Medulla oblongata (tissue), 1 donor: ENCODE data around the gene OCSTAMP.

Experiments
- DNase-seq: peaks from one replicate; pipeline ENCODE4 v3.0.0-alpha.2; 2015; ENCODE audit errors: extremely low spot score

Gene OCSTAMP

DNA sequence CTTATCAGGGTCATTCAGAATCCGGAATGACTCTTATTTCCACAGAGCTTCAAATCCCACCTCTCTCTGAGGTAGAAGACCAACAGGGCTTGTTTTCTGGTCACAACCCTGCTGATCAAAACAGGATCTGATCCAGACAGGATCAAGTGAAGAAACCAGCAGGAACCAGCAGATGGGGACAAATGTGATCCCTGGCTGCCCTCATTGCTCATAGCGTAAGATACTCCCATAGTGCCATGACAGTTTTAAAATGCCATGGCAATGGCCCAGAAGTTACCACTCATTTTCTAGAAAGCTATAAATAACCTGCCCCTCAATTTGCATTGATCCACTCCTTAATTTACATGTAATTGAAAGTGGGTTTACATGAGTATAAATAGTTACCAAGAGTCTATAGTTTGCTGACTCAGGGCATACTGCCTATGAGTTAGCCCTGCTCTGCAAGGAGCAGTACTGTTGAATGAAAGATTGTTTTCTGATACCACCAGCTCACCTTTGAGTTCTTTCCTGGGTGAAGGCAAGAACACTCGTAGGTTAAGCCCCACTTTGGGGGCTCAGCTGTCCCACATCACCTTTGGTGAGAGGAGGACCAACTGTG lies 30.9 kb downstream of the OCSTAMP start:
- DNase-seq, result no peak

DNA sequence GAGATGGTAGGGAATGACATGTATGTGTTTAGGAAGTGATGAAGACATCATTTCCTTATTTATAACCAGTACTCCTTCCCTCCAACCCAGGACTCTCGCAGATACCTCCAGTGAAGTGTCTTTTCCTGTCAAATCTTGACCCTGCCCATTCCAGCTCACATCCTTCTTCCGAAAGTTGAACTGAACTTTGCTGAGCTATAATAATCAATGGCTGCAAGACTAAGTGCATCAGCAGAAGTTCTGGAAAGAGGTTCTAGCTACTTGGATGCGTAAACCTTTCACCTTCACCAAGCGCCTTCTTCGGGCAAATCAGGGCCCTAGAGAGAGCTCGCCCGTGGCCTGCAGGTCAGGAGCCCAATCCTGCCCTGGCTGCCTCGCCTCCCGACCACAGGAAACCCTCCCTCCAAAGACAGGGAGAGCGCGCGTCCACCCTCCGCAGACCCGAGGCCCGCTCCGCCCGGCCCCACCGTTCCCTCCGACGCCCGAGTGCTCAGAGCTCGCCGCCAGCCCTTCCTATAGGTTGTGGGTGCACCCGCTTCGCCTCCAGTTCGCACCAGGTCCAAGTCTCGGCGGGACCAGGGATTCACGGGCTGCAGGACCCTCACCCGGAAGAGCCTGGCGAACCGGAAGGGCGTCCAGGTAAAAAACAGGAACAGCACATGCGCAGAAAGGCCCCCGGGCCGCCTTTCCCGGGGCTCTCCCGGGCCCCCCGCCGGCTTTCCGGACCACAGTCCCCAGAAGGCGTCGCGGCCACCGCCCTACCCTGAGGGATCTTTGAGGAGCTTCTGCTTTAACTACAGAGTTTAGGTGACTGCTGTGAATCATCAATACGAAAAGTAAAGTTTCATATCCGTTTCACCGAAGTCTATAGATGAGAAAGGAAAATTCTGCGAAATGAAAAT lies 37.3 kb downstream of the OCSTAMP start, which contains the start of gene ZNF334:
TSS of gene ZNF334 (minus strand) at position 617 of the 902 bp plus-strand sequence. CDS start 1,457 bp downstream, outside the sequence.
- peak; percentile 69 for DNase-seq

DNA sequence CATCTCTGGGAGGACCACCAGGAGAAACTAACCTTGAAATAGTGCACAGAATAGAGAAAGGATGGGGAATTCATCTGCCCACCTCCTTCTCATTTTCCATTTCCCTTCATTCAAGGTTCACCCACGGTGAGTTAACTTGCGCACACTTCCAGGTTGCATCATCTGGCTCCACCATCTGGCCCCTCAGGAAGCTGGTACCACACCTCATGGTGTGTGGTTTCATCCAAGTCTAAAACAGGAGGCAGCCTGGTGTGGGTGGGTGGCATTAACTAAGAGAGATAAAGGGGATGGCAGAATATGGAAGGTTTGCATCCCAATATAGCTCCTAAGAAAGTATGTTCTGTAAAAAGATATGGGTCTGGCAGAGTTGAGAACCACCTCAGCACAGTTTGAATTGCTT lies 40.9 kb downstream of the OCSTAMP start:
- no peak for DNase-seq

DNA sequence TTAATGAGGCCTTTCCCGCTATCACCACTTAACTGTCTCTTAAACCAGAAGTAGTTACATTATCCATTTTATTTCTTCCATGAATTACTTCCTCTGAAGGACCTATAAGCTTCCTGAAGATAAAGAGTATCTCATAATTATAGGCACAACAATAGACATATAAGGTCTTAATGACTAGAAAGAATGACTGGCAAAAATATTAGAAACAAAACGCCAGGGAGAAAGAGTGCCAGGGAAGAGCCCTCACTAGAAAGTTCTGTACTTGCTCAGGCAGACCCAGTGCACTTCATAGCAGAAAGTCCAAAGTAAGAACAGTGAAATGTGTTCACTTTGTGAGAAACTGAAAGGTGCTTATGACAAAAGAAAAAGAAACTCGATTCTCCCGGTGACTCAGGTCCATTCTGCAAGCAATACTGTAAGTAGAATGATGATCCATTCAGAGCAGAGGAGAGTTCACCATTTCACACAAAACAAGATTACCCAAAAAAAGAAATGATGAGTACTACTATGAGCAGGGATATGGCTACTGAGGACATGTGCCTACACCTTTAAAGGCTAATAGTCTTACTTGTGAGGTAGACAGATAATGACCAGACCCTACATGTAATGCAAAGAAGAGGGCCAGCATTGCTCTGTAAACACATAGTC lies 42.6 kb downstream of the OCSTAMP start:
- DNase-seq, result no peak

DNA sequence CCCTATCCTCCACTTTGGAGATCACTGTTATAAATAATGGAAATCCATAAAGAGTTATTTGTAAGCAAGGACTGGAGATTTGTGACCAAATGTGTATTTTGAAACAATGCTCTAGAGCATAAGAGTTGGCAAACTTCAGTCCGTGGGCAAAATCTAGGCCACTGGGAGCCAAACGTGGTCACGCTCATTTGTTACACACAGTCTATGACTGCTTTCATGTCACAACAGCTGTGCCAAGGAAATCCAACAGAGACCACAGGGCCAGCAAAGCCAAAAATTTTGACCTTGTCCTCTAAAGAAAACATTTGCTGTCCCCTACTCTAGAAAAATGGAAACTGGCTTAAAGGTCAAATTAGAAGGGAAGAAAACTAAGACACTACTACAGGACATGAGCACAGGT lies 44.9 kb downstream of the OCSTAMP start:
- DNase-seq, result no peak

DNA sequence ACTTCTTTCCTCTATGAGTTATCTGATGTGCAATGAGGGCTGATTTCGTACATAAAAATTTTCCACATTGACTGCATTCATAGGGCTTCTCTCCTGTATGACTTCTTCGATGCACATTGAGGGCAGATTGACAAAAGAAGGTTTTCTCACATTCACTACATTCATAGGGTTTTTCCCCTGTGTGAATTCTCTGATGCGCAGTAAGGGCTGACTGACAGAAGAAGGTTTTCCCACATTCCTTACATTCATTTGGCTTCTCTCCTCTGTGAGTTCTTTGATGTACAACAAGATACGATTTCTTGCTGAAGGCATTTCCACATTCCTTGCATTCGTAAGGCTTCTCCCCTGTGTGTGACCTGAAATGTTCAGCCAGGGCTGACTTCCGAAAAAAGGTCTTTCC lies 48.5 kb downstream of the OCSTAMP start:
- DNase-seq, result no peak

DNA sequence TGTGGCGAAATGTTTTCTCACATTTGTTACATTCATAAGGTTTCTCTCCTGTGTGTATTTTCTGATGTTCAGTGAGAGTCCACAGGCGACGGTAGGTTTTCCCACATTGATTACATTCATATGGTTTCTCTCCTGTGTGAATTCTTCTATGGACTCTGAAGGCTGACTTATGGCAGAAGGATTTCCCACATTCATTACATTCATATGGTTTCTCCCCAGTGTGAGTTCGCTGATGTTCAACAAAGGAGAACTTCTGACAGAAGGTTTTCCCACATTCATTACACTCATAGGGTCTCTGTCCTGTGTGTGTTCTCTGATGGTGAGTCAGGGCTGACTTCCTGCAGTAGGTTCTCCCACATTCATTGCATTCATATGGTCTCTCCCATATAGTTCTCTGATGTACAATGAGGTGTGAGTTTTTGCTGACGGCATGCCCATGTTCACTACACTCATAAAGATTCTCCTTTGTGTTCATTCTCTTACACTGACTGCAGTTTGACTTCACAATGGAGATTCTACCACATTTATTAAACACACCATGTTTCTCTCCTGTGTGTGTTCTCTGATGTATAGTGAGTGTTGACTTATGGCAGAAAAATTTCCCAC lies 49.0 kb downstream of the OCSTAMP start:
- DNase-seq, result no peak

DNA sequence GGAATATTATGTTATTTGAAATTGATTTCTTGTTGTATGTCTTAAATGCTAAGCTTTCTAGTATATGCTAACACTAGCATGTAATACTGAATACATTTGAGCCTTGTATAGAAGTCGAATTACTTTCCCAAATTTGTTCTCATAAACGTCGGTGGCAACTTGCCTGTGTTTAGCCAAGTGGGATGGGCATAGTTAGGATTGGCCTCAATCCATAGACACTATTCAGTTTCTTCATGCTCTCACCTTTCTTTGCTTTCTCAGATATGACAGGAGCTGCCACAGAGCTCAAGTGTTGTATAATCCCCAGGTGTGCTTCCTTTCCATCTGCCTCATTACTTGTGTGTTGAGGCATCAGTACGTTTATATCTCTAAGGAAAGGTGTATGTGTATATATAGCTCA lies 56.4 kb downstream of the OCSTAMP start:
- no peak for DNase-seq

DNA sequence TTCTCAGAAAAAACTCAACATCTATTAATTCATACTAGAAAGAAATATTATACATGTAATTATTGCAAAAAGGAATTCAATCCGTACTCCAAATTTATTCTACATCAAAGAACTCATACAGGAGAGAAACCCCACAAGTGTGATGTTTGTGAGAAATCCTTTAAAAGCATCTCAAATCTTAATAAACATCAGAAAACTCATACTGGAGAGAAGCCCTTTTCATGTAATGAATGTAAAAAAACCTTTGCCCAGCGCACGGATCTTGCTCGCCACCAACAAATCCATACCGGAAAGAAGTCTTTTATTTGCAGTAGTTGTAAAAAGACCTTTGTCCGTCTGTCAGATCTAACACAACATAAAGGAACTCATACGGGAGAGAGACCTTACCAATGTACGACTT lies 59.1 kb downstream of the OCSTAMP start:
- DNase-seq, result no peak
